ENCODE data around the gene NELL1. TPM values are rescaled to one million over a fixed set of nuclear protein-coding genes. Genes with fewer than 3 reads are reported as not detected.
A peak's percentile ranks its signal among the peaks of the same experiment; 100 is the strongest.

The NELL1 gene
- total RNA-seq, 1 experiment from 2014 or later = 0.22 TPM

- no peaks in the 10 kb centered on the region for H3K79me1 ChIP-seq (ENCODE audit: insufficient read depth, low read depth, low read length, poor library complexity, severe bottlenecking)
- no peak overlapping the region for H4K5ac ChIP-seq (ENCODE audit: insufficient read length, low read depth, low read length)
- H3K9ac ChIP-seq (ENCODE audit: extremely low read depth, insufficient read length, low read length) = no peak overlapping the region
- H2BK120ac ChIP-seq (ENCODE audit: low read depth, low read length, poor library complexity, severe bottlenecking) = no peak overlapping the region
- H3K56ac ChIP-seq (ENCODE audit: insufficient read length, low read depth, low read length) = no peak overlapping the region
- H3K27ac ChIP-seq (ENCODE audit: insufficient read length, low read depth, low read length) = no peak overlapping the region
- H4K20me1 ChIP-seq (ENCODE audit: control insufficient read depth, insufficient read depth, insufficient read length) = no peaks in the 10 kb centered on the region
- H4K91ac ChIP-seq (ENCODE audit: insufficient read length, low read depth, low read length) = no peak overlapping the region
- H2AFZ ChIP-seq (ENCODE audit: low read length) = no peak overlapping the region
- H2AK5ac ChIP-seq (ENCODE audit: insufficient read length, low read length) = no peak overlapping the region
- H3K4me2 ChIP-seq (ENCODE audit: insufficient read depth, insufficient read length, low read length) = no peak overlapping the region
- no peak overlapping the region for H3K18ac ChIP-seq (ENCODE audit: insufficient read length, low read depth, low read length)
- no peak overlapping the region for H3K4ac ChIP-seq (ENCODE audit: low read depth, low read length)
- H3K79me2 ChIP-seq (ENCODE audit: insufficient read depth, low read length) = no peaks in the 10 kb centered on the region
- TF ChIP-seq CTCF (conservative IDR thresholded peaks at IDR 0.05) = no peak
- no peaks in the 10 kb centered on the region for H3K23me2 ChIP-seq (ENCODE audit: insufficient read length, low read depth, low read length, poor library complexity, severe bottlenecking)
- H3K27ac Mint-ChIP-seq = peak overlapping the region in 1 of 3 experiments; percentile 5; a peak in 2 of 7 replicates
- H3K27me3 Mint-ChIP-seq (ENCODE audit: low read depth) = no peaks in the 10 kb centered on the region
- H2BK5ac ChIP-seq (ENCODE audit: insufficient read length, low read length) = no peak overlapping the region
- no peak overlapping the region for H2BK20ac ChIP-seq (ENCODE audit: low read depth, low read length, poor library complexity, severe bottlenecking)
- peaks cover 0 to 7% (median 0%) of the 10 kb centered on the region in 3 experiments; a peak in 2 of 7 replicates for H3K36me3 Mint-ChIP-seq (ENCODE audit: insufficient read depth in 1 of 3, low read depth in 3 of 3)
- no peaks in the 10 kb centered on the region for H3K9me3 ChIP-seq (ENCODE audit: control insufficient read depth, low read depth, low read length)
- no peak overlapping the region for H3K23ac ChIP-seq (ENCODE audit: insufficient read length, low read depth, low read length)
- peaks cover 4 to 6% of the 10 kb centered on the region in 2 experiments; a peak in 4 of 5 replicates for H3K9me3 Mint-ChIP-seq
- H3K4me1 ChIP-seq (ENCODE audit: insufficient read depth, low read length) = no peaks in the 10 kb centered on the region
- H3K27me3 ChIP-seq (ENCODE audit: insufficient read depth, low read length) = no peaks in the 10 kb centered on the region
- H4K8ac ChIP-seq (replicated peaks; ENCODE audit: insufficient read length, low read depth, low read length) = no peak overlapping the region
- no peak overlapping the region for H2BK12ac ChIP-seq (ENCODE audit: insufficient read length, low read depth, low read length)
- no peak overlapping the region for H3K4me3 Mint-ChIP-seq
- no peaks in the 10 kb centered on the region; a peak in 1 of 4 replicates for H3K4me1 Mint-ChIP-seq
- no peak for DNase-seq
- H3K14ac ChIP-seq (ENCODE audit: insufficient read depth, low read length) = no peak overlapping the region
- no peak overlapping the region for H3T11ph ChIP-seq (ENCODE audit: low read length)
- H2BK15ac ChIP-seq (ENCODE audit: low read depth, low read length) = no peak overlapping the region
Observed at GRCh38 chr11:20864628-20865027, 195.2 kb downstream of the NELL1 start.

All from H9 (cell line).